ENCODE data around the gene KRT9. TPM values are rescaled to one million over a fixed set of nuclear protein-coding genes. Genes with fewer than 3 reads are reported as not detected.

KRT9 gene
- total RNA-seq, 1 experiment from 2014 or later = 0.15 TPM

- RAD21 ChIA-PET (ENCODE audit: low non-redundant PET in 1 of 2, low total read pairs in 2 of 2, uncharacterized antibody in 2 of 2, unreplicated experiment in 2 of 2) = interaction anchor here (0.7 to 2.0 kb wide), 3 partner anchors 21 to 22 kb away, joined by 4 to 8 read pairs (median 8); no protein-coding TSS in a partner anchor
- Histone ChIP-seq H3K36me3 (ENCODE audit: control insufficient read depth in 1 of 2, insufficient read depth in 2 of 2, low read length in 2 of 2) (peaks cover 3 to 24% of the 10 kb centered on the region in 2 experiments; a peak in 3 of 4 replicates), H3K4me1 (ENCODE audit: control insufficient read depth in 1 of 2, insufficient read depth in 2 of 2, low read length in 2 of 2) (peaks cover 64 to 89% of the 10 kb centered on the region in 2 experiments), H3K9ac (ENCODE audit: low read length) (peak overlapping the region; percentile 99), H3K27ac (ENCODE audit: low read depth, low read length) (peak overlapping the region; percentile 99), H3K9me3 (ENCODE audit: control insufficient read depth in 1 of 2, insufficient read depth in 1 of 2, low read depth in 1 of 2, low read length in 2 of 2) (no peaks in the 10 kb centered on the region), H3K4me3 (replicated peaks in 1 of 2; ENCODE audit: low read depth in 1 of 2, low read length in 2 of 2) (peak overlapping the region; percentile 95 to 96), H3K9me2 (ENCODE audit: insufficient read depth) (no peaks in the 10 kb centered on the region), H3K79me2 (ENCODE audit: insufficient read depth, low read length) (peaks cover 43% of the 10 kb centered on the region), H3K4me2 (ENCODE audit: low read length) (peak overlapping the region; percentile 95), H3K27me3 (ENCODE audit: insufficient read depth, low read length) (no peaks in the 10 kb centered on the region), H2AFZ (ENCODE audit: low read depth, low read length, poor library complexity, severe bottlenecking) (no peak overlapping the region), H4K20me1 (ENCODE audit: insufficient read depth) (no peaks in the 10 kb centered on the region; the same call in 1 of the 2 replicates)
- no peak for DNase-seq (ENCODE audit: low read depth, low spot score)
- intact Hi-C loops (cut with micrococcal nuclease) = loop anchor here (2.0 kb wide), 1 partner anchor 619 kb away; no protein-coding TSS in a partner anchor
- POLR2A ChIA-PET = interaction anchor here (0.7 to 12.9 kb wide), 20 partner anchors 8 to 617 kb away, joined by 3 to 148 read pairs (median 6); partner anchors contain the start of genes EIF1 and KRT15
- CTCF ChIA-PET = interaction anchor here (0.8 to 4.2 kb wide), 5 partner anchors 13 to 136 kb away, joined by 3 to 45 read pairs (median 15); no protein-coding TSS in a partner anchor
- no peak for TF ChIP-seq CTCF (IDR thresholded peaks at IDR 0.05 in 2 of 3, conservative IDR thresholded peaks at IDR 0.05 in 1 of 3; ENCODE audit: borderline replicate concordance in 1 of 3, insufficient read depth in 1 of 3, low read depth in 2 of 3, low read length in 2 of 3)
- TF ChIP-seq YY1 (IDR thresholded peaks at IDR 0.05; ENCODE audit: extremely low read depth, insufficient replicate concordance, low read depth, low read length) = peak; percentile 51
- no peak for TF ChIP-seq CBX3 (IDR thresholded peaks at IDR 0.05; ENCODE audit: low read depth)
- peak; percentile 11 for TF ChIP-seq POLR2AphosphoS5 (IDR thresholded peaks at IDR 0.05; ENCODE audit: low read depth, low read length)
- no peak for TF ChIP-seq TCF7L2 (IDR thresholded peaks at IDR 0.05; ENCODE audit: borderline replicate concordance, extremely low read depth, insufficient read depth, insufficient read length)
- TF ChIP-seq EGR1 (IDR thresholded peaks at IDR 0.05; ENCODE audit: low read depth) = no peak
- no peak for TF ChIP-seq POLR2A (IDR thresholded peaks at IDR 0.05; ENCODE audit: borderline replicate concordance, extremely low read depth, insufficient read depth, insufficient read length)
- no peak for TF ChIP-seq ZNF274 (IDR thresholded peaks at IDR 0.05; ENCODE audit: low read depth, low read length)
- peak; percentile 18 for ATAC-seq
- TSS peak; percentile 57 for BruUV-seq (replicated peaks)
Measured at GRCh38 chr17:41527063-41528023, 44.5 kb downstream of the KRT9 start.
